HepG2 (cell line): Measurements from ENCODE around the gene MEX3A. TPM values are rescaled to one million over a fixed set of nuclear protein-coding genes. Genes with fewer than 3 reads are reported as not detected.
A peak's percentile ranks its signal among the peaks of the same experiment; 100 is the strongest.

ENCODE experiments used
- ARNTL ChIP-seq: sonication (generic); formaldehyde crosslinking; IDR thresholded peaks from 2 replicates; pipeline ENCODE4 v1.4.0; 2020; ENCODE audit warnings: mild to moderate bottlenecking, missing genetic modification reagents
- BORCS8-MEF2B ChIP-seq: sonication (generic); formaldehyde crosslinking; IDR thresholded peaks from 2 replicates; pipeline ENCODE4 v1.8.0; 2022; ENCODE audit warnings: mild to moderate bottlenecking, missing genetic modification reagents
- ETV6 ChIP-seq: sonication (generic); formaldehyde crosslinking; conservative IDR thresholded peaks from 2 replicates; pipeline ENCODE4 v1.4.0; 2020; ENCODE audit warnings: missing genetic modification reagents
- GATAD1 ChIP-seq: IDR thresholded peaks from 2 replicates; pipeline ENCODE4 v1.6.1; 2016; ENCODE audit warnings: missing genetic modification reagents, missing compliant biosample characterization
- HCFC1 ChIP-seq: fragments of 150-350 bp; IDR thresholded peaks from 2 replicates; pipeline ENCODE4 v1.6.1; 2014; ENCODE audit warnings: low read depth, low read length
- HNF1B ChIP-seq: sonication (generic); formaldehyde crosslinking; IDR thresholded peaks from 2 replicates; pipeline ENCODE4 v1.5.1; 2020; ENCODE audit warnings: mild to moderate bottlenecking, moderate library complexity, missing genetic modification reagents
- HNRNPLL ChIP-seq: fragments of 200-400 bp; formaldehyde crosslinking; IDR thresholded peaks from 2 replicates; pipeline ENCODE4 v1.6.1; 2017; ENCODE audit warnings: mild to moderate bottlenecking, low read depth, low read length; ENCODE audit not compliant: poor library complexity, severe bottlenecking
- KAT7 ChIP-seq: IDR thresholded peaks from 2 replicates; pipeline ENCODE4 v1.6.1; 2018; ENCODE audit warnings: borderline replicate concordance, missing compliant biosample characterization
- MAZ ChIP-seq, 2 experiments: sonication (generic) in 1 of 2; formaldehyde crosslinking in 1 of 2; IDR thresholded peaks; 2 replicates each; pipeline versions ENCODE4 v1.5.0 to v1.6.1; 2012 to 2020; ENCODE audit warnings: low read depth in 2 of 2, mild to moderate bottlenecking in 2 of 2, borderline replicate concordance in 1 of 2, improper control_type of control experiment in 1 of 2, low read length in 1 of 2, missing genetic modification reagents in 1 of 2, moderate library complexity in 1 of 2
- MBD4 ChIP-seq: IDR thresholded peaks from 2 replicates; pipeline ENCODE4 v1.6.1; 2012; ENCODE audit warnings: low read length, inconsistent platforms, borderline replicate concordance
- MYNN ChIP-seq: sonication (generic); formaldehyde crosslinking; IDR thresholded peaks from 2 replicates; pipeline ENCODE4 v1.4.0; 2020; ENCODE audit warnings: mild to moderate bottlenecking, low read depth, missing genetic modification reagents
- PPARG ChIP-seq: conservative IDR thresholded peaks from 2 replicates; pipeline ENCODE4 v1.6.1; 2016; ENCODE audit warnings: missing biosample characterization, missing genetic modification reagents
- SMAD9 ChIP-seq: sonication (generic); formaldehyde crosslinking; IDR thresholded peaks from 2 replicates; pipeline ENCODE4 v1.5.1; 2020; ENCODE audit warnings: mild to moderate bottlenecking, missing genetic modification reagents
- SOX6 ChIP-seq, 2 experiments: fragments of 450-650 bp in 1 of 2; sonication (generic) in 1 of 2; formaldehyde crosslinking in 1 of 2; IDR thresholded peaks; 2 replicates each; pipeline versions ENCODE4 v1.4.0 to v1.6.1; 2017 to 2020; ENCODE audit warnings: antibody characterized with exemption in 1 of 2, mild to moderate bottlenecking in 1 of 2, missing genetic modification reagents in 1 of 2
- STAG1 ChIP-seq: sonication (generic); formaldehyde crosslinking; IDR thresholded peaks from 2 replicates; pipeline ENCODE4 v1.4.0; 2020; ENCODE audit warnings: missing genetic modification reagents
- TRIM24 ChIP-seq: sonication (generic); formaldehyde crosslinking; IDR thresholded peaks from 2 replicates; pipeline ENCODE4 v1.8.0; 2022; ENCODE audit warnings: mild to moderate bottlenecking, missing genetic modification reagents
- ZKSCAN1 ChIP-seq: fragments of 150-350 bp; IDR thresholded peaks from 2 replicates; pipeline ENCODE4 v1.6.1; 2014; ENCODE audit warnings: low read length
- ZKSCAN8 ChIP-seq: IDR thresholded peaks from 2 replicates; pipeline ENCODE4 v1.6.1; 2016; ENCODE audit warnings: borderline replicate concordance, missing genetic modification reagents, missing compliant biosample characterization
- ZNF20 ChIP-seq: sonication (generic); formaldehyde crosslinking; IDR thresholded peaks from 2 replicates; pipeline ENCODE4 v1.4.0; 2020; ENCODE audit warnings: mild to moderate bottlenecking, moderate library complexity, missing genetic modification reagents
- ZNF441 ChIP-seq: sonication (generic); formaldehyde crosslinking; IDR thresholded peaks from 2 replicates; pipeline ENCODE4 v1.7.0; 2021; ENCODE audit warnings: missing genetic modification reagents, borderline replicate concordance
- ZSCAN21 ChIP-seq: sonication (generic); formaldehyde crosslinking; IDR thresholded peaks from 2 replicates; pipeline ENCODE4 v1.8.0; 2022; ENCODE audit warnings: mild to moderate bottlenecking, missing genetic modification reagents, moderate library complexity, borderline replicate concordance
- ZSCAN9 ChIP-seq: IDR thresholded peaks from 2 replicates; pipeline ENCODE4 v1.6.1; 2016; ENCODE audit warnings: borderline replicate concordance
- polyA plus RNA-seq, 8 experiments: library from polyadenylated mRNA; depleted of rRNA in 3 of 8; stranded (reverse) in 7 of 8; unstranded in 1 of 8; fragments of >200 nt; fragmentation: Illumina TruSeq in 4 of 8; extraction: Trizol in 4 of 8; gene quantifications; 2 replicates each; pipeline versions ENCODE4 v1.2.1 to v1.2.3, GENCODE V29; 2011 to 2016; ENCODE audit warnings: low read depth in 4 of 8, missing spikeins in 1 of 8, mixed read lengths in 1 of 8; ENCODE audit not compliant: insufficient read depth in 1 of 8
- total RNA-seq, 5 experiments: library from RNA; depleted of rRNA; stranded (reverse); fragments of >200 nt; fragmentation: Illumina TruSeq; extraction: Trizol; gene quantifications; 2 replicates each; pipeline ENCODE4 v1.2.3, GENCODE V29; 2016; ENCODE audit warnings: low read depth in 1 of 5
- TF ChIP-seq, protein P1 (sequence below): sonication (generic); formaldehyde crosslinking; IDR thresholded peaks from 2 replicates; pipeline ENCODE4 v1.4.0; 2020; ENCODE audit warnings: missing genetic modification reagents
- TF ChIP-seq, protein P2 (sequence below): IDR thresholded peaks from 2 replicates; pipeline ENCODE4 v1.6.1; 2016; ENCODE audit warnings: missing compliant biosample characterization, missing genetic modification reagents, borderline replicate concordance

The MEX3A gene
- total and polyA plus RNA-seq, 2 of the 13 experiments (the other 11 are each of a cell fraction or from before 2014, with no cell fraction given): 7.6 to 9.1 TPM

- TF ChIP-seq TRIM24 (CRISPR knock-in tag) (no peak), HNF1B (CRISPR knock-in tag) (peak; percentile 54; the same call in 1 of the 2 replicates), ZNF441 (CRISPR knock-in tag) (no peak), BORCS8-MEF2B (peak; percentile 18; the same call in 1 of the 2 replicates), SMAD9 (CRISPR knock-in tag) (no peak), ZKSCAN8 (CRISPR knock-in tag) (peak; percentile 55; the same call in 1 of the 2 replicates), STAG1 (peak; percentile 98), MAZ (IDR thresholded peaks at IDR 0.05; ENCODE audit: borderline replicate concordance, low read depth, low read length) (peak; percentile 47; the same call in 1 of the 2 replicates), MAZ (CRISPR knock-in tag; IDR thresholded peaks at IDR 0.05; ENCODE audit: low read depth) (peak; percentile 74), ZSCAN21 (CRISPR knock-in tag) (peak; percentile 74; the same call in 1 of the 2 replicates), ARNTL (CRISPR knock-in tag) (no peak), ETV6 (CRISPR knock-in tag) (no peak), ZSCAN9 (CRISPR knock-in tag) (no peak), HNRNPLL (peak; percentile 38), SOX6 (IDR thresholded peaks at IDR 0.05) (no peak), SOX6 (CRISPR knock-in tag; IDR thresholded peaks at IDR 0.05) (peak; percentile 36; the same call in 1 of the 2 replicates), PPARG (CRISPR knock-in tag) (no peak), MBD4 (no peak), KAT7 (CRISPR knock-in tag) (peak; percentile 55; the same call in 1 of the 2 replicates), ZNF20 (CRISPR knock-in tag) (no peak), ZKSCAN1 (no peak), MYNN (CRISPR knock-in tag) (no peak; the same call in 1 of the 2 replicates), GATAD1 (peak; percentile 31; the same call in 1 of the 2 replicates), HCFC1 (no peak)
- TF ChIP-seq, protein P1, sequence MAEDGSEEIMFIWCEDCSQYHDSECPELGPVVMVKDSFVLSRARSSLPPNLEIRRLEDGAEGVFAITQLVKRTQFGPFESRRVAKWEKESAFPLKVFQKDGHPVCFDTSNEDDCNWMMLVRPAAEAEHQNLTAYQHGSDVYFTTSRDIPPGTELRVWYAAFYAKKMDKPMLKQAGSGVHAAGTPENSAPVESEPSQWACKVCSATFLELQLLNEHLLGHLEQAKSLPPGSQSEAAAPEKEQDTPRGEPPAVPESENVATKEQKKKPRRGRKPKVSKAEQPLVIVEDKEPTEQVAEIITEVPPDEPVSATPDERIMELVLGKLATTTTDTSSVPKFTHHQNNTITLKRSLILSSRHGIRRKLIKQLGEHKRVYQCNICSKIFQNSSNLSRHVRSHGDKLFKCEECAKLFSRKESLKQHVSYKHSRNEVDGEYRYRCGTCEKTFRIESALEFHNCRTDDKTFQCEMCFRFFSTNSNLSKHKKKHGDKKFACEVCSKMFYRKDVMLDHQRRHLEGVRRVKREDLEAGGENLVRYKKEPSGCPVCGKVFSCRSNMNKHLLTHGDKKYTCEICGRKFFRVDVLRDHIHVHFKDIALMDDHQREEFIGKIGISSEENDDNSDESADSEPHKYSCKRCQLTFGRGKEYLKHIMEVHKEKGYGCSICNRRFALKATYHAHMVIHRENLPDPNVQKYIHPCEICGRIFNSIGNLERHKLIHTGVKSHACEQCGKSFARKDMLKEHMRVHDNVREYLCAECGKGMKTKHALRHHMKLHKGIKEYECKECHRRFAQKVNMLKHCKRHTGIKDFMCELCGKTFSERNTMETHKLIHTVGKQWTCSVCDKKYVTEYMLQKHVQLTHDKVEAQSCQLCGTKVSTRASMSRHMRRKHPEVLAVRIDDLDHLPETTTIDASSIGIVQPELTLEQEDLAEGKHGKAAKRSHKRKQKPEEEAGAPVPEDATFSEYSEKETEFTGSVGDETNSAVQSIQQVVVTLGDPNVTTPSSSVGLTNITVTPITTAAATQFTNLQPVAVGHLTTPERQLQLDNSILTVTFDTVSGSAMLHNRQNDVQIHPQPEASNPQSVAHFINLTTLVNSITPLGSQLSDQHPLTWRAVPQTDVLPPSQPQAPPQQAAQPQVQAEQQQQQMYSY (CRISPR knock-in tag): no peak
- TF ChIP-seq, protein P2, sequence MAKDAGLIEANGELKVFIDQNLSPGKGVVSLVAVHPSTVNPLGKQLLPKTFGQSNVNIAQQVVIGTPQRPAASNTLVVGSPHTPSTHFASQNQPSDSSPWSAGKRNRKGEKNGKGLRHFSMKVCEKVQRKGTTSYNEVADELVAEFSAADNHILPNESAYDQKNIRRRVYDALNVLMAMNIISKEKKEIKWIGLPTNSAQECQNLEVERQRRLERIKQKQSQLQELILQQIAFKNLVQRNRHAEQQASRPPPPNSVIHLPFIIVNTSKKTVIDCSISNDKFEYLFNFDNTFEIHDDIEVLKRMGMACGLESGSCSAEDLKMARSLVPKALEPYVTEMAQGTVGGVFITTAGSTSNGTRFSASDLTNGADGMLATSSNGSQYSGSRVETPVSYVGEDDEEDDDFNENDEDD (CRISPR knock-in tag): no peak
Observed at GRCh38 chr1:156096640-156097391, 14.6 kb upstream of the MEX3A start (continued).
